Neural progenitor cell (in vitro differentiated cells): ENCODE data around the gene AMTN. TPM values are rescaled to one million over a fixed set of nuclear protein-coding genes. Genes with fewer than 3 reads are reported as not detected.

Experiments
- DNase-seq: peaks from one replicate; pipeline ENCODE4 v3.0.0-alpha.2; 2016; ENCODE audit warnings: low spot score
- H2AFZ ChIP-seq: fragments of 200-600 bp; sonication (generic); replicated peaks from 2 replicates; pipeline ENCODE4 v1.6.1; 2016; ENCODE audit warnings: antibody characterized with exemption
- H3F3A ChIP-seq: fragments of 200-600 bp; sonication (generic); 2 replicates; pipeline ENCODE4 v1.6.1; 2016; ENCODE audit warnings: antibody characterized with exemption, low read depth
- H3K27ac ChIP-seq: fragments of 200-600 bp; sonication (generic); 2 replicates; pipeline ENCODE4 v1.5.1; 2016; ENCODE audit warnings: mild to moderate bottlenecking
- H3K27me3 ChIP-seq: fragments of 200-600 bp; sonication (generic); 2 replicates; pipeline ENCODE4 v1.6.1; 2016; ENCODE audit warnings: mild to moderate bottlenecking, moderate library complexity
- H3K36me3 ChIP-seq: fragments of 200-600 bp; sonication (generic); 2 replicates; pipeline ENCODE4 v1.5.1; 2016
- H3K4me1 ChIP-seq: fragments of 200-600 bp; sonication (generic); 2 replicates; pipeline ENCODE4 v1.6.1; 2016; ENCODE audit warnings: mixed run types
- H3K4me2 ChIP-seq: fragments of 200-600 bp; sonication (generic); 2 replicates; pipeline ENCODE4 v1.6.1; 2016
- H3K4me3 ChIP-seq: fragments of 200-600 bp; sonication (generic); 2 replicates; pipeline ENCODE4 v1.5.1; 2016
- H3K79me2 ChIP-seq: fragments of 200-600 bp; sonication (generic); 2 replicates; pipeline ENCODE4 v1.6.1; 2016; ENCODE audit warnings: low read depth
- H3K9ac ChIP-seq: fragments of 200-600 bp; sonication (generic); 2 replicates; pipeline ENCODE4 v1.6.1; 2016
- H3K9me3 ChIP-seq: fragments of 200-600 bp; sonication (generic); 2 replicates; pipeline ENCODE4 v1.5.1; 2016; ENCODE audit warnings: low read depth
- H4K20me1 ChIP-seq: fragments of 200-600 bp; sonication (generic); 2 replicates; pipeline ENCODE4 v1.6.1; 2016; ENCODE audit warnings: low read depth
- H3K27ac Mint-ChIP-seq: 3 replicates; pipeline ENCODE4 v1.8.0; 2021; ENCODE audit warnings: mixed read lengths
- H3K27me3 Mint-ChIP-seq: 2 replicates; pipeline ENCODE4 v1.8.0; 2022; ENCODE audit warnings: low read depth, mild to moderate bottlenecking, inconsistent platforms, moderate library complexity, mixed read lengths; ENCODE audit not compliant: insufficient read depth
- H3K36me3 Mint-ChIP-seq: 3 replicates; pipeline ENCODE4 v1.8.0; 2021; ENCODE audit warnings: mixed read lengths
- H3K4me1 Mint-ChIP-seq: 3 replicates; pipeline ENCODE4 v1.8.0; 2021; ENCODE audit warnings: mixed read lengths
- H3K4me3 Mint-ChIP-seq: 3 replicates; pipeline ENCODE4 v1.8.0; 2021; ENCODE audit warnings: mild to moderate bottlenecking, moderate library complexity, mixed read lengths
- H3K9me3 Mint-ChIP-seq: 3 replicates; pipeline ENCODE4 v1.8.0; 2020; ENCODE audit warnings: mixed read lengths
- EZH2 ChIP-seq: fragments of 200-600 bp; sonication (generic); IDR thresholded peaks from 2 replicates; pipeline ENCODE4 v1.6.1; 2017; ENCODE audit warnings: antibody characterized with exemption, mild to moderate bottlenecking, moderate library complexity
- EZH2phosphoT487 ChIP-seq: fragments of 200-600 bp; sonication (generic); IDR thresholded peaks from 2 replicates; pipeline ENCODE4 v1.6.1; 2017; ENCODE audit warnings: antibody characterized with exemption
- total RNA-seq: library from RNA; depleted of rRNA; stranded (reverse); fragments of >200 nt; gene quantifications from 2 replicates; pipeline ENCODE4 v1.2.3, GENCODE V29; 2015; ENCODE audit warnings: low replicate concordance
- TF ChIP-seq, protein P1 (sequence below): fragments of 200-600 bp; sonication (generic); IDR thresholded peaks from 2 replicates; pipeline ENCODE4 v1.5.1; 2017; ENCODE audit warnings: antibody characterized with exemption, mild to moderate bottlenecking

AMTN gene
- total RNA-seq, 1 donor from 2014 or later = not detected

DNA sequence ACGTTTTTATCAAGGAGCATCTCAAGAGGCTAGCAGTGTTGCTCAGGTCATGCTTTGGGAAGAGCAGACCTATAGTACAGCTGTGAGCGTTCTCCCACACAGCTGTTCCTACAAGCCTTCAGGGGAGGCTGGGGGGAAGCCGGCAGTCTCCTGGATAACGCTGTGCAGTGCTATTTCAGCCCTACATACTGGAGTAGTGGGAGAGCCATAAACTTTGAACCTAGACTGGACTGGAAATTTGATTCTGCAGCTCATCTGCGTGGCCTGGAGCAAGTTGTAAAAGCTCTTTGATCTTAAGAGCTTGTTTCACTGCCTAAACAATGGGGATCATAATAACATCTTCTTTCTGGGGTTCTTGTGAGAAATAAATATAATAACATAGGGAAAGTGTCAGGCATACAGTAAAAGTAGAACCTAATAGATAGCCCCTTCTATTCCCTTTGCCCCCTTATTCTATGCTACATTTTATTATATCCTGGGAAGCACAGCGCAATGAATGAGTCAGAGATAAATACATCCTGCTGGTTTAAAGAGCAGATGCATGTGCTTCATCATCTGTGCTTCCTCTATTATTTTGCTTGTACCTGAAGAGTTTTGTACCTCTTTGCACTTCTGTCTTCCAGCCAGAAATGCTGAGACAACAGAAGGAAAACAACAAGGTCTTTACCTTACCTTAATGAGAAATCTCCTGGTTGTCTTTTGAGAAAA lies 59.0 kb downstream of the AMTN start:
- Mint-ChIP-seq H3K4me3 (no peak overlapping the region), H3K9me3 (no peaks in the 10 kb centered on the region), H3K4me1 (peaks cover 7% of the 10 kb centered on the region), H3K36me3 (no peaks in the 10 kb centered on the region), H3K27ac (no peak overlapping the region), H3K27me3 (peaks cover 5% of the 10 kb centered on the region)
- H3K27ac ChIP-seq = no peak overlapping the region
- no peak for DNase-seq
- H3K27me3 ChIP-seq = no peaks in the 10 kb centered on the region
- no peak overlapping the region for H3K9ac ChIP-seq
- no peak overlapping the region for H3K4me3 ChIP-seq
- H3K4me1 ChIP-seq = peaks cover 10% of the 10 kb centered on the region
- no peaks in the 10 kb centered on the region for H3K36me3 ChIP-seq
- H3K79me2 ChIP-seq = no peaks in the 10 kb centered on the region
- TF ChIP-seq, protein P1, sequence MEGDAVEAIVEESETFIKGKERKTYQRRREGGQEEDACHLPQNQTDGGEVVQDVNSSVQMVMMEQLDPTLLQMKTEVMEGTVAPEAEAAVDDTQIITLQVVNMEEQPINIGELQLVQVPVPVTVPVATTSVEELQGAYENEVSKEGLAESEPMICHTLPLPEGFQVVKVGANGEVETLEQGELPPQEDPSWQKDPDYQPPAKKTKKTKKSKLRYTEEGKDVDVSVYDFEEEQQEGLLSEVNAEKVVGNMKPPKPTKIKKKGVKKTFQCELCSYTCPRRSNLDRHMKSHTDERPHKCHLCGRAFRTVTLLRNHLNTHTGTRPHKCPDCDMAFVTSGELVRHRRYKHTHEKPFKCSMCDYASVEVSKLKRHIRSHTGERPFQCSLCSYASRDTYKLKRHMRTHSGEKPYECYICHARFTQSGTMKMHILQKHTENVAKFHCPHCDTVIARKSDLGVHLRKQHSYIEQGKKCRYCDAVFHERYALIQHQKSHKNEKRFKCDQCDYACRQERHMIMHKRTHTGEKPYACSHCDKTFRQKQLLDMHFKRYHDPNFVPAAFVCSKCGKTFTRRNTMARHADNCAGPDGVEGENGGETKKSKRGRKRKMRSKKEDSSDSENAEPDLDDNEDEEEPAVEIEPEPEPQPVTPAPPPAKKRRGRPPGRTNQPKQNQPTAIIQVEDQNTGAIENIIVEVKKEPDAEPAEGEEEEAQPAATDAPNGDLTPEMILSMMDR = no peak
- no peak for TF ChIP-seq EZH2
- TF ChIP-seq EZH2phosphoT487 = no peak
- H3K4me2 ChIP-seq = no peak overlapping the region
- H3F3A ChIP-seq = no peaks in the 10 kb centered on the region
- no peaks in the 10 kb centered on the region for H4K20me1 ChIP-seq
- no peak overlapping the region for H2AFZ ChIP-seq
- no peaks in the 10 kb centered on the region for H3K9me3 ChIP-seq

DNA sequence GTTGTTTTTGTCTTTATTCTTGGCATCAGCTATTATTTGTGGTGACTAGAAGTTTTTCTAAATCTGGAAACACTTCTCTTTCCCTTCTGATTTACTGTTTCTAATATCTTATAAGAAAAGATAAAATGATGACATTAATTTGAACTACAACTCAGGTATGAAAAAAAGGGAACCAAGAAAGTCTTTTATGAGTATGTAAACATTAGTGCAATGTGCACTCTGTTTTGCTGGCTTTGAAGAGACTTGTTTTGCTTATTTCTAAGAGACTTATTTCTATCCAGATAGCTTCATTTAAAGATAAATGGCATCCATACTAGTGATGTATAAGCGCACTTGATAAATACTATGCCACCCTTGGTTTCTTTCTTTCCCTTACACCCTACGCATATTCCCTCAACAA lies 63.6 kb downstream of the AMTN start:
- H3K36me3 ChIP-seq = no peaks in the 10 kb centered on the region
- no peaks in the 10 kb centered on the region for H4K20me1 ChIP-seq
- DNase-seq = no peak
- Mint-ChIP-seq H3K36me3 (no peaks in the 10 kb centered on the region), H3K27ac (no peak overlapping the region), H3K9me3 (no peaks in the 10 kb centered on the region), H3K4me1 (peaks cover 7% of the 10 kb centered on the region), H3K4me3 (no peak overlapping the region), H3K27me3 (peaks cover 5% of the 10 kb centered on the region)
- no peak overlapping the region for H2AFZ ChIP-seq
- H3F3A ChIP-seq = no peaks in the 10 kb centered on the region
- H3K4me2 ChIP-seq = no peak overlapping the region
- no peaks in the 10 kb centered on the region for H3K27me3 ChIP-seq
- TF ChIP-seq, protein P1 = no peak
- no peak overlapping the region for H3K9ac ChIP-seq
- no peaks in the 10 kb centered on the region for H3K9me3 ChIP-seq
- H3K4me1 ChIP-seq = peaks cover 4% of the 10 kb centered on the region
- H3K27ac ChIP-seq = no peak overlapping the region
- no peaks in the 10 kb centered on the region for H3K79me2 ChIP-seq
- H3K4me3 ChIP-seq = no peak overlapping the region

Other genes with a start within 250 kb of the AMTN start
- 0.09 and 0.26 TPM in 2 replicates for gene CABS1, start 183.6 kb upstream of the AMTN start, total RNA-seq
- not detected in 2 replicates for gene SMR3A, start 157.8 kb upstream of the AMTN start, total RNA-seq
- gene SMR3B, start 135.4 kb upstream of the AMTN start, total RNA-seq = not detected in 2 replicates
- not detected in 2 replicates for gene OPRPN, start 120.6 kb upstream of the AMTN start, total RNA-seq
- not detected in 2 replicates for gene MUC7, start 46.4 kb upstream of the AMTN start, total RNA-seq
- gene AMBN, start 73.7 kb downstream of the AMTN start, total RNA-seq = 0.15 TPM in 1 of 2 replicates, not detected in the other
- not detected in 2 replicates for gene ENAM, start 110.2 kb downstream of the AMTN start, total RNA-seq
- gene JCHAIN, start 147.9 kb downstream of the AMTN start, total RNA-seq = 0.09 TPM in 1 of 2 replicates, not detected in the other
- 19.1 and 19.8 TPM in 2 replicates for gene UTP3, start 170.0 kb downstream of the AMTN start, total RNA-seq
- 63.2 and 80.9 TPM in 2 replicates for gene RUFY3, start 203.4 kb downstream of the AMTN start, total RNA-seq